IMR-90 (cell line): ENCODE results near the gene SLC8A1. TPM values are rescaled to one million over a fixed set of nuclear protein-coding genes. Genes with fewer than 3 reads are reported as not detected.
A peak's percentile ranks its signal among the peaks of the same experiment; 100 is the strongest.

Experiments
- ATAC-seq: fragments of 200-7000 bp; cut with Tn5 transposase; 2 replicates; pipeline ENCODE4 v1.9.1; 2020; ENCODE audit warnings: low read depth, mild to moderate bottlenecking, moderate library complexity
- BruUV-seq: library from RNA; stranded (reverse); fragments of 400-500 nt; replicated peaks from 2 replicates; lab custom pipeline; 2021; lab: Mats Ljungman, UMichigan
- CTCF ChIA-PET: fragments of 300-600 bp; formaldehyde crosslinking; extraction: SDS; loops from one replicate; lab custom pipeline; 2021; ENCODE audit warnings: antibody characterized with exemption; lab: Yijun Ruan, JAX
- POLR2A ChIA-PET: fragments of 300-600 bp; sonication (Branson Sonifier 250); formaldehyde crosslinking; loops from one replicate; lab custom pipeline; 2022; ENCODE audit warnings: antibody characterized with exemption; ENCODE audit not compliant: unreplicated experiment; lab: Charles Lee
- DNase-seq: peaks from one replicate; pipeline ENCODE4 v3.0.0; 2013
- H2AFZ ChIP-seq: replicated peaks from 2 replicates; pipeline ENCODE3; 2013; ENCODE audit warnings: low read length, mild to moderate bottlenecking; ENCODE audit not compliant: poor library complexity
- H2AK5ac ChIP-seq: 2 replicates; pipeline ENCODE4 v1.6.1; 2013; ENCODE audit warnings: low read depth, low read length, inconsistent platforms
- H2AK9ac ChIP-seq: replicated peaks from 2 replicates; pipeline ENCODE3; 2013; ENCODE audit warnings: mild to moderate bottlenecking, low read depth, low read length, moderate library complexity; ENCODE audit not compliant: poor library complexity
- H2BK120ac ChIP-seq: 2 replicates; pipeline ENCODE4 v1.6.1; 2013; ENCODE audit warnings: low read depth, low read length, inconsistent platforms
- H2BK15ac ChIP-seq: 3 replicates; pipeline ENCODE4 v1.6.1; 2013; ENCODE audit warnings: low read depth, low read length, inconsistent platforms
- H2BK20ac ChIP-seq: 2 replicates; pipeline ENCODE4 v1.6.1; 2013; ENCODE audit warnings: low read depth, mild to moderate bottlenecking, inconsistent platforms, low read length, moderate library complexity
- H2BK5ac ChIP-seq: 2 replicates; pipeline ENCODE4 v1.6.1; 2013; ENCODE audit warnings: mild to moderate bottlenecking, low read depth, low read length, inconsistent platforms; ENCODE audit not compliant: poor library complexity, severe bottlenecking
- H3K14ac ChIP-seq: replicated peaks from 2 replicates; pipeline ENCODE4 v1.6.1; 2013; ENCODE audit warnings: low read depth, low read length, inconsistent platforms
- H3K18ac ChIP-seq: 2 replicates; pipeline ENCODE4 v1.6.1; 2013; ENCODE audit warnings: low read depth, low read length, control low read depth
- H3K23ac ChIP-seq: 2 replicates; pipeline ENCODE4 v1.6.1; 2013; ENCODE audit warnings: low read depth, low read length, inconsistent platforms
- H3K27ac ChIP-seq: 2 replicates; pipeline ENCODE4 v1.5.1; 2013; ENCODE audit warnings: mild to moderate bottlenecking, control low read depth, low read length; ENCODE audit not compliant: insufficient read depth
- H3K27me3 ChIP-seq: 2 replicates; pipeline ENCODE4 v1.6.1; 2013; ENCODE audit warnings: low read length; ENCODE audit not compliant: control insufficient read depth, insufficient read depth
- H3K36me3 ChIP-seq: 2 replicates; pipeline ENCODE4 v1.6.1; 2013; ENCODE audit warnings: low read length, mixed read lengths; ENCODE audit not compliant: control insufficient read depth, insufficient read depth
- H3K4ac ChIP-seq: 2 replicates; pipeline ENCODE4 v1.6.1; 2013; ENCODE audit warnings: low read depth, low read length, inconsistent platforms
- H3K4me1 ChIP-seq: 2 replicates; pipeline ENCODE4 v1.6.1; 2013; ENCODE audit warnings: low read length, mixed read lengths; ENCODE audit not compliant: control insufficient read depth, insufficient read depth
- H3K4me2 ChIP-seq: 2 replicates; pipeline ENCODE4 v1.6.1; 2013; ENCODE audit warnings: low read depth, mild to moderate bottlenecking, control low read depth, low read length, moderate library complexity
- H3K4me3 ChIP-seq: 2 replicates; pipeline ENCODE4 v1.5.1; 2013; ENCODE audit warnings: low read depth, mild to moderate bottlenecking, control low read depth, low read length, moderate library complexity; ENCODE audit not compliant: insufficient read depth
- H3K56ac ChIP-seq: 2 replicates; pipeline ENCODE4 v1.6.1; 2013; ENCODE audit warnings: low read length, inconsistent platforms; ENCODE audit not compliant: insufficient read depth; ENCODE audit errors: extremely low read depth
- H3K79me1 ChIP-seq, 2 experiments: 2 replicates each; pipeline ENCODE4 v1.6.1; 2013; ENCODE audit warnings: low read length in 2 of 2, inconsistent platforms in 1 of 2, low read depth in 1 of 2
- H3K9ac ChIP-seq: 2 replicates; pipeline ENCODE4 v1.6.1; 2013; ENCODE audit warnings: low read depth, low read length, control low read depth
- H3K9me1 ChIP-seq: 2 replicates; pipeline ENCODE4 v1.6.1; 2013; ENCODE audit warnings: low read length, inconsistent platforms; ENCODE audit not compliant: insufficient read depth
- H3K9me3 ChIP-seq: 2 replicates; pipeline ENCODE4 v1.6.1; 2013; ENCODE audit warnings: low read length; ENCODE audit not compliant: control insufficient read depth, insufficient read depth
- H4K20me1 ChIP-seq: 2 replicates; pipeline ENCODE4 v1.6.1; 2013; ENCODE audit warnings: low read length, inconsistent platforms; ENCODE audit not compliant: insufficient read depth
- H4K5ac ChIP-seq: 2 replicates; pipeline ENCODE4 v1.6.1; 2013; ENCODE audit warnings: mild to moderate bottlenecking, low read depth, low read length, control low read depth
- H4K8ac ChIP-seq, 2 experiments: 2 replicates each; pipeline ENCODE4 v1.6.1; 2013; ENCODE audit warnings: low read depth in 2 of 2, low read length in 2 of 2, control low read depth in 1 of 2, inconsistent platforms in 1 of 2
- H4K91ac ChIP-seq: 2 replicates; pipeline ENCODE4 v1.6.1; 2013; ENCODE audit warnings: low read depth, low read length, inconsistent platforms; ENCODE audit not compliant: insufficient read depth
- BHLHE40 ChIP-seq: fragments of 150-350 bp; IDR thresholded peaks from 2 replicates; pipeline ENCODE4 v1.6.1; 2016; ENCODE audit warnings: mild to moderate bottlenecking, low read depth, low read length
- CEBPB ChIP-seq: IDR thresholded peaks from 2 replicates; pipeline ENCODE4 v1.6.1; 2012; ENCODE audit warnings: low read depth, low read length, improper control_type of control experiment
- CHD1 ChIP-seq: IDR thresholded peaks from 2 replicates; pipeline ENCODE4 v1.6.1; 2012; ENCODE audit warnings: low read depth, low read length, improper control_type of control experiment
- ELK1 ChIP-seq: fragments of 150-350 bp; IDR thresholded peaks from 2 replicates; pipeline ENCODE4 v1.6.1; 2016; ENCODE audit warnings: low read depth, mild to moderate bottlenecking, low read length, moderate library complexity, borderline replicate concordance
- FOS ChIP-seq: fragments of 150-350 bp; IDR thresholded peaks from 2 replicates; pipeline ENCODE4 v1.6.1; 2016; ENCODE audit warnings: low read depth, low read length
- MAFK ChIP-seq: IDR thresholded peaks from 2 replicates; pipeline ENCODE4 v1.6.1; 2012; ENCODE audit warnings: low read depth, low read length, improper control_type of control experiment
- MAZ ChIP-seq: IDR thresholded peaks from 2 replicates; pipeline ENCODE4 v1.6.1; 2012; ENCODE audit warnings: low read depth, mild to moderate bottlenecking, low read length, improper control_type of control experiment, moderate library complexity, borderline replicate concordance
- MXI1 ChIP-seq: IDR thresholded peaks from 2 replicates; pipeline ENCODE4 v1.6.1; 2012; ENCODE audit warnings: low read depth, mild to moderate bottlenecking, low read length, moderate library complexity, borderline replicate concordance
- NFE2L2 ChIP-seq: fragments of 150-350 bp; IDR thresholded peaks from 2 replicates; pipeline ENCODE4 v1.6.1; 2016; ENCODE audit warnings: low read depth, mild to moderate bottlenecking, low read length
- POLR2A ChIP-seq: IDR thresholded peaks from 2 replicates; pipeline ENCODE4 v1.6.1; 2012; ENCODE audit warnings: mild to moderate bottlenecking, low read depth, low read length
- RAD21 ChIP-seq: IDR thresholded peaks from 2 replicates; pipeline ENCODE4 v1.6.1; 2012; ENCODE audit warnings: low read length, improper control_type of control experiment
- RCOR1 ChIP-seq: IDR thresholded peaks from 2 replicates; pipeline ENCODE4 v1.6.1; 2012; ENCODE audit warnings: mild to moderate bottlenecking, low read length, improper control_type of control experiment; ENCODE audit not compliant: insufficient replicate concordance
- RFX5 ChIP-seq: IDR thresholded peaks from 2 replicates; pipeline ENCODE4 v1.8.0; 2012; ENCODE audit warnings: low read depth, mild to moderate bottlenecking, low read length, moderate library complexity
- SMC3 ChIP-seq: fragments of 150-350 bp; IDR thresholded peaks from 2 replicates; pipeline ENCODE4 v1.6.1; 2016; ENCODE audit warnings: low read depth, mild to moderate bottlenecking, antibody characterized with exemption, low read length, moderate library complexity
- USF2 ChIP-seq: fragments of 150-350 bp; IDR thresholded peaks from 2 replicates; pipeline ENCODE4 v1.6.1; 2017; ENCODE audit warnings: mild to moderate bottlenecking, antibody characterized with exemption, low read length, low read depth
- dilution Hi-C: fragments of 300-500 bp; cut with HindIII; formaldehyde crosslinking; loops from one replicate; pipeline ENCODE4 v1.14.3; 2018; ENCODE audit warnings: low sequenced_read_pairs; ENCODE audit not compliant: unreplicated experiment
- in situ Hi-C: fragments of 300-500 bp; cut with MboI; formaldehyde crosslinking; loops from 3 replicates; pipeline ENCODE4 v1.14.3; 2019; ENCODE audit warnings: low sequenced_read_pairs, inconsistent platforms, mixed read lengths
- intact Hi-C: fragments of 100-400 bp; cut with micrococcal nuclease; formaldehyde crosslinking; loops from 2 replicates; pipeline ENCODE4 v1.10.0; 2022
- polyA plus RNA-seq, 3 experiments: library from polyadenylated mRNA; depleted of rRNA; stranded (reverse); fragments of >200 nt; gene quantifications; 2 replicates each; pipeline ENCODE4 v1.2.3, GENCODE V29; 2012; ENCODE audit warnings: low replicate concordance in 1 of 3
- total RNA-seq: library from RNA; depleted of rRNA; stranded (reverse); fragments of >200 nt; gene quantifications from 2 replicates; pipeline ENCODE4 v1.2.3, GENCODE V29; 2012
- TF ChIP-seq, protein P1 (sequence below): conservative IDR thresholded peaks from 2 replicates; pipeline ENCODE4 v1.5.1; 2012; ENCODE audit warnings: mild to moderate bottlenecking, low read depth, low read length, improper control_type of control experiment

Gene SLC8A1
- total and polyA plus RNA-seq, 2 of the 4 experiments (the other 2 are of a cell fraction) = 7.7 to 57.0 TPM

- H2AK5ac ChIP-seq = no peak overlapping the region
- no peaks in the 10 kb centered on the region for H4K20me1 ChIP-seq
- H3K27me3 ChIP-seq = no peaks in the 10 kb centered on the region
- no peaks in the 10 kb centered on the region for H3K9me3 ChIP-seq
- no peak overlapping the region for H2AK9ac ChIP-seq
- no peak overlapping the region for H3K56ac ChIP-seq
- ATAC-seq = no peak
- H2AFZ ChIP-seq = no peak overlapping the region
- H3K79me1 ChIP-seq = peaks cover 5% of the 10 kb centered on the region in 2 experiments; a peak in 3 of 4 replicates
- peak overlapping the region; percentile 52 for H2BK5ac ChIP-seq
- H4K91ac ChIP-seq = no peak overlapping the region
- TF ChIP-seq RAD21 (no peak), ELK1 (no peak), MAZ (no peak), BHLHE40 (no peak), RCOR1 (no peak), RFX5 (no peak), SMC3 (no peak), USF2 (no peak), CHD1 (no peak), CEBPB (no peak), POLR2A (no peak), MAFK (no peak), MXI1 (no peak), FOS (no peak), NFE2L2 (no peak)
- TF ChIP-seq, protein P1, sequence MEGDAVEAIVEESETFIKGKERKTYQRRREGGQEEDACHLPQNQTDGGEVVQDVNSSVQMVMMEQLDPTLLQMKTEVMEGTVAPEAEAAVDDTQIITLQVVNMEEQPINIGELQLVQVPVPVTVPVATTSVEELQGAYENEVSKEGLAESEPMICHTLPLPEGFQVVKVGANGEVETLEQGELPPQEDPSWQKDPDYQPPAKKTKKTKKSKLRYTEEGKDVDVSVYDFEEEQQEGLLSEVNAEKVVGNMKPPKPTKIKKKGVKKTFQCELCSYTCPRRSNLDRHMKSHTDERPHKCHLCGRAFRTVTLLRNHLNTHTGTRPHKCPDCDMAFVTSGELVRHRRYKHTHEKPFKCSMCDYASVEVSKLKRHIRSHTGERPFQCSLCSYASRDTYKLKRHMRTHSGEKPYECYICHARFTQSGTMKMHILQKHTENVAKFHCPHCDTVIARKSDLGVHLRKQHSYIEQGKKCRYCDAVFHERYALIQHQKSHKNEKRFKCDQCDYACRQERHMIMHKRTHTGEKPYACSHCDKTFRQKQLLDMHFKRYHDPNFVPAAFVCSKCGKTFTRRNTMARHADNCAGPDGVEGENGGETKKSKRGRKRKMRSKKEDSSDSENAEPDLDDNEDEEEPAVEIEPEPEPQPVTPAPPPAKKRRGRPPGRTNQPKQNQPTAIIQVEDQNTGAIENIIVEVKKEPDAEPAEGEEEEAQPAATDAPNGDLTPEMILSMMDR = no peak
- no peaks in the 10 kb centered on the region for H3K36me3 ChIP-seq
- no peak overlapping the region for H4K5ac ChIP-seq
- H3K9me1 ChIP-seq = no peaks in the 10 kb centered on the region; the same call in 1 of the 2 replicates
- H3K18ac ChIP-seq = peak overlapping the region; percentile 52; the same call in 1 of the 2 replicates
- H3K23ac ChIP-seq = no peak overlapping the region
- no peak overlapping the region for H3K4me2 ChIP-seq
- no peak overlapping the region for H2BK15ac ChIP-seq
- H2BK20ac ChIP-seq = no peak overlapping the region
- DNase-seq = no peak
- POLR2A ChIA-PET = no interaction called here
- no peak overlapping the region for H3K27ac ChIP-seq
- H3K4me3 ChIP-seq = no peak overlapping the region
- CTCF ChIA-PET = no interaction called here
- peaks cover 3% of the 10 kb centered on the region; the same call in 1 of the 2 replicates for H3K4me1 ChIP-seq
- H4K8ac ChIP-seq = no peak overlapping the region
- H2BK120ac ChIP-seq = no peak overlapping the region
- intact Hi-C loops = no loop called here
- no peak overlapping the region for H3K14ac ChIP-seq
- BruUV-seq = no TSS peak
- dilution Hi-C loops = no loop called here
- H3K4ac ChIP-seq = no peak overlapping the region
- H3K9ac ChIP-seq = no peak overlapping the region
- in situ Hi-C loops = no loop called here
These were observed 258.2 kb downstream of the SLC8A1 start for GRCh38 chr2:40193670-40194026.
